ENCODE measurements around the gene ARMC8.

DNA sequence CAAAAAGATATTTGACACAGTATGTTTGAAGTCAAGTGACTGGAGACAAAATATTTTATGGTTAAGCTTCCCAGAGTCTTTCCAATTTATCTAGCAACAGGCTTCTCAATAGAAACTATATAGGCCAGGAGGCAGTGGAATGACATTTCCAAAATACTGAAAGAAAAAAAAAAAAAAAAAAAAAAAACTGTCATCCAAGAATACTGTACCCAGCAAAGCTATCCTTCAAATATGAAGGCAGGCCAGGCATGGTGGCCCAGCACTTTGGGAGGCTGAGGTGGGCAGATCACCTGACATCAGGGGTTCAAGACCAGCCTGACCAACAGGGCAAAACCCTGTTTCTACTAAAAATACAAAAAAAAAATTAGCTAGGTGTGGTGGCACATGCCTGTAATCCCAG lies 121.7 kb downstream of the ARMC8 start:
- TF ChIP-seq, protein P1, sequence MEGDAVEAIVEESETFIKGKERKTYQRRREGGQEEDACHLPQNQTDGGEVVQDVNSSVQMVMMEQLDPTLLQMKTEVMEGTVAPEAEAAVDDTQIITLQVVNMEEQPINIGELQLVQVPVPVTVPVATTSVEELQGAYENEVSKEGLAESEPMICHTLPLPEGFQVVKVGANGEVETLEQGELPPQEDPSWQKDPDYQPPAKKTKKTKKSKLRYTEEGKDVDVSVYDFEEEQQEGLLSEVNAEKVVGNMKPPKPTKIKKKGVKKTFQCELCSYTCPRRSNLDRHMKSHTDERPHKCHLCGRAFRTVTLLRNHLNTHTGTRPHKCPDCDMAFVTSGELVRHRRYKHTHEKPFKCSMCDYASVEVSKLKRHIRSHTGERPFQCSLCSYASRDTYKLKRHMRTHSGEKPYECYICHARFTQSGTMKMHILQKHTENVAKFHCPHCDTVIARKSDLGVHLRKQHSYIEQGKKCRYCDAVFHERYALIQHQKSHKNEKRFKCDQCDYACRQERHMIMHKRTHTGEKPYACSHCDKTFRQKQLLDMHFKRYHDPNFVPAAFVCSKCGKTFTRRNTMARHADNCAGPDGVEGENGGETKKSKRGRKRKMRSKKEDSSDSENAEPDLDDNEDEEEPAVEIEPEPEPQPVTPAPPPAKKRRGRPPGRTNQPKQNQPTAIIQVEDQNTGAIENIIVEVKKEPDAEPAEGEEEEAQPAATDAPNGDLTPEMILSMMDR (IDR thresholded peaks at IDR 0.05; ENCODE audit: low read length) = no peak
- no peak for TF ChIP-seq EZH2 (IDR thresholded peaks at IDR 0.05; ENCODE audit: borderline replicate concordance, low read length)

All from OCI-LY1 (cell line).